COLO829 (cell line): ENCODE measurements around the gene SMARCA4.

ENCODE experiments used
- DNase-seq: peaks from one replicate; pipeline ENCODE4 v3.0.0; 2012; ENCODE audit warnings: low spot score

SMARCA4 gene

DNA sequence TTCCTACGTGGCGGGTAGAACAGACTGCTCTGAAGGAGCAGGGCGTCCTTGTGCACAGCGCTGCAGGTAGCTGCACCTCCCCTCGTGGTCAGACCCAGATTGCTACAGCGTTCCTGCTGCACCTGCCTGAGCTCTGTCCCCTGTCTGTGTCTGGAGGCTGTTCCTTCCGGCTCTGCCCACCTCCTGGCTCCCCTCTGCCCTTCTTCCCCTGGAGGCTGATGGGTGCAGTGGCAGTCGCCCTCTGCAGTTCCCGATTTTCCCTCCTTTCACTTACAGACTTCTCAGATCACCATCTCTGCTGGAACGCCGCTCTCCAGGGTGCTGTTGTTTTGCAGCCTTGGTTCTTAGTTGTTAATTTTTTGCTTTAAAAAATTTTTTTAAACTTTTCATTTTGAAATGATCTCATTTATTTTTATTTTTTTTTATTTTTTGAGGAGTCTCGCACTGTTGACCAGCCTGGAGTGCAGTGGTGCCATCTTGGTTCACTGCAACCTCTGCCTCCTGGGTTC lies 53.6 kb downstream of the SMARCA4 start:
- DNase-seq: no peak

DNA sequence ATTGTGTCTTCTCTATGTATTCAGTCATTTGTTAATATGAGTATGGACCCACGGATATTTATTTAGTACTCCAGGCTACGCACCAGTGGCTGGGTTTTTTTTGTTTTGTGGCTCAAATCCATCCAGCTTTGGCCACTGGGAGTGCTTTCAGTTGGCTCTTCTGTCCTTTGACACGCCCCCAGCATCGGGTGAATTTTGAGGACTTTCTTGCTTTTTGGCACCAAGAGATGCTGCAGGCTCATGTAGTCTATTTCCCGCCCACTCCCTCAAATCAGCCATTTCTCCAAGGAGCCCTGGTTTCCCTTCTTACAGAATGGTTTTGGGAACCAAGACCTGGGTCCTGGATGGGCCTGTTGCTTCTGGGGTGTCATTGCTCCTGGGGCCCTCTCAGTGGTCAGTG lies 55.8 kb downstream of the SMARCA4 start:
- no peak for DNase-seq

DNA sequence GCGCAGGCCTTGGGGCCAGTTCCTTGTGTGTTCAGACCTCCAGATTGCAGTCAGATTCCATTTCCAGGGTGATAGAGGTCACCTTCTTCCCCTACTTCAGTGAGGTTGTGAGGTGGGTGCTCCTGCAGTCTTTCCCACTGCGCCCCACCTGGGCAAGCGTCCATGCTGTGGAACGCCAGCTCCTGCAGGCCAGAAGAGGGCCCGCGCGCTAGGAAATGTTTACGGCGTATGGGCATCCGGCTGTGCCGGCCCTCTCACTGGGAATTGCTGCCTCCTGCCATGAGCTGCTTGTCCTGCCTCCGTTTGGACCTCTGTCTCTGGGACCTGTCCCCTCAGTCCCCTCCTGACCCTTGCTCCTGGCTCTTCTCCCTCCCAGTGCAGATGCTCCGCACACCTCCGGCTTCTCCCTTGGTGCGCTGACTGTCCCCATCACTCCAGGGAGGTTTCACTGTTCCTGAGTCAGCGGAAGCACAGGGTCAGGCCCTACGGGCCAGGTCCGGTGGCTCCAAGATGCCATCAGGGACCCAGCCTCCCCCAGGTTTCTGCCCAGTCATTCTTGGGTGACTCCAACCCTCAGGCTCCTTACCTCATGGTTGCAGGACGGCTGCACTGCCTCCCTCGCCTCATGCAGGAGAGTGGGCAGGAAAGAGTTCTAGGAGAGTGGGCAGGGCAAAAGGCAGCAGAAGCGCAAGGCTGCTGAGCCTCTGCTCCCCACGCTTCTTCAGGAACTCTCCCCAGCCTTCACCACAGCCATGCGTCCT lies 56.6 kb downstream of the SMARCA4 start:
- DNase-seq: no peak

DNA sequence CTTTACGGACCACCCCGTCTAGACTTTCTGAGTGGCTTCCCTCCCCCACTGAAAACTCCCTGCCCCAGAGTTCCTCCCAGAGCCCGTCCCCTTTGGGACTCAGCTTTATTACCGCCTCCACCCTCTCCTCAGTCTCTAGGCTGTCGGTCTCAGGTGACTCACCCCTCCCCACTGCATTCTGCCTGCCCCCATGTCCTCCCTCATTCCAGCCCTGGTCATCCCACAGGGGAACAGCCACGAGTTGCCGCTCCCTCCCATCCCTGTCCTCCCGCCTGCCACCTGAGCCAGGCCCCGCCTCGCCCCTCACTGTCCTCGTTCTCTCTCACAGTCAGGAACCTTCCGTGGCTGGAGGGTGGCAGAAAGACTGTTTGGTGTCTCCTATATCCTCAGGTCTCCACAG lies 57.3 kb downstream of the SMARCA4 start:
- peak; percentile 6 for DNase-seq

DNA sequence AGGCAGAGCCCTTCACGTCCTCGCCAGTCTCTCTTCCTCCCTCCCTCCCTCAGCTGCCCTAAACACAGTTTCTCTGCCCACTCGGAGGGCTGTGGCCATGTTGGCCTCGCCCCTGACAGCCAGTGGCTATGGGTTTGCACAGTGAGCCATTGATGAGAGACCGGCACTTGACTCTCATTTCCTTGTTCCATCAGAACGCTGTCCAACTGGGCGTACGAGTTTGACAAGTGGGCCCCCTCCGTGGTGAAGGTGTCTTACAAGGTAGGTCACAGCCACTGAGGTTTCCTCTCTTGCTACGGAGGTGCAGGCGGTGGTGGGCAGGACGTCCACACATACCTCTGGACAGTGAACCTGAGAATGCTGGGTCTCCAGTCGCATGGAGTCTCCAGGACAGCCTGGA lies 57.9 kb downstream of the SMARCA4 start:
- no peak for DNase-seq

DNA sequence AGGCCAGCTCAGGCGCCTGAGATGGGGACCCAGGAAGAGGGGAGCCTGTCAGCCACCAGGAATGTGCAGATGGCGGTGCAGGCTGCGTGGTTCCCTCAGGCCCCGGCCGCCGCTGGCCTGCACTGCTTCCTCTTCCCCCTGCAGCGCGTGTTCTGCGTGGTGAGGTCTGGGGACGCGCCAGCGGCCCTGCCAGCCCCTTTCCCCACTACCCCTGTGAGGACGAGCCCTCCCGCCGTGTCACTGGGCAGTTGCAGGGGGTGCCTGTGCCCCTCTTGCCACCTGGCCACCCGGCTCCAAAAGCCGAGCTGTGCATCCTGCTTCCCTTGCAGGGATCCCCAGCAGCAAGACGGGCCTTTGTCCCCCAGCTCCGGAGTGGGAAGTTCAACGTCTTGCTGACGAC lies 58.4 kb downstream of the SMARCA4 start:
- no peak for DNase-seq

DNA sequence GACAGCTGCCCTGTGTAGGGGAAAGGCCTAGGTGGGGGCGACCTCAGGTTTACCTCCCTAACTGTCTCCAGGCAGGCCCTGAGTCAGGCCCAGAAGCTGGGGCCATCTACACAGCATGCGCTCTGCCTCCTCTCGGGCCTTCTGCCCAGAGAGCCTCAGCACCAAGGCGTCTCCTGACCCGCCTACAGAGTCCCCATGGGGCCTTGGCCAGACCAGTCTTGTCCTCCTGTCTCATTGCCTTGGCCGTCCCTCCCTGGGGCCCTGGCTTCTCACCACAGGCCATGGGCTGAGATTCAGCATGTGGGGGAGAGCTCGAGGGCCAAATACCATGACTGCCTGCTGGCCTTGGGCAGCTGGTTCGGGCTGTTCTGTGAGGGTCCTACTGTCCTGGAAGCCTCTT lies 59.0 kb downstream of the SMARCA4 start:
- DNase-seq: no peak

DNA sequence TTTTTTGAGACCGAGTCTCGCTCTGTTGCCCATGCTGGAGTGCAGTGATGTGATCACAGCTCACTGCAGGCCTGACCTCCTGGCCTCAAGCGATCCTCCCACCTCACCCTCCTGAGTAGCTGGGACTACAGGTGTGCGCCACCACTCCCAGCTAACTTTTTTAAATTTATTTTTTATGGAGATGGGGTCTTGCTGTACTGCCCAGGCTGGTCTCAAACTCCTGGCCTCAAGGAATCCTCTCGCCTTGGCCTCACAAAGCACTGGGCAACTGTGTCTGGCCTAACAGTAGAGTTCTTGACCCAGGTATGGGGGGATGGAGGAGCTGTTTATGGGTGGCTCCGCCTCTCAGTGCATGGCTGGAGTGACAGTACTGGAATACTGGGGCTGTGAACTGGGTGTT lies 59.6 kb downstream of the SMARCA4 start:
- no peak for DNase-seq

DNA sequence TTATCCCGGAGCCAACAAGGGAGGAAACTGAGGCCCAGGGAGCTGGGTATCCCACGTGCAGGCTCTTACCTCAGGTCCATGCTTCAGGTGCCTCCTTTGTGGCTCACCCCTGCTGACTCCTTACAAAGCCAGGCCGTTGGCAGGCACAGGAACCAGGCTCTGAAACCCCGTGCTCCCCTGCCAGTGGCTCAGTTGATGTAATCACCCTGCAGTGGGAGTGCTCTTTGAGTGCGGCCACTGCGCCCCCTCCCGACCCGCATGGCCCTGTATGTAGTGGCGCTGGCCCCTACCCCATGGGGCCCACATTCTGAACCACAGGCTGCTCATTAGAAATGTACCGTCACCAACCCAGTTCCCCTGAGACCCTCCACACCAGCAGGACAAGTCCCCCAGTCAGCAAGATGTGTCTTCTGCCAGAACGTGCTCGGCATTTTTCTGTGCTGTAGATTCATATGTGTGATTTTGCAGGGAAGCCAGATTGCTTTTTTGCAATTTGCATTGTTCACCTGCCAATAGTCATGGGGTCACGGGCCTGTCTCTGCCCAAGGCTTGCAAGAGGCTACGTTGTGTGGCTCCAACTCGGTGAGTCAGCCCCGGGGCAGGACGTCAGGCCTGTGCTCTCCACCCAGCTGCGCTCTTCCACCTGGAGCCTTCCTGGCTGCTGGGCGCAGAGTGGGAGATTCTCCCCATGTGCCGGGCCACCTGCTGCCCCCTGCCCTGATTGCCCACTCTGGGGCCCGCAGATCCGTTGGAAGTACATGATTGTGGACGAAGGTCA lies 60.3 kb downstream of the SMARCA4 start:
- no peak for DNase-seq

DNA sequence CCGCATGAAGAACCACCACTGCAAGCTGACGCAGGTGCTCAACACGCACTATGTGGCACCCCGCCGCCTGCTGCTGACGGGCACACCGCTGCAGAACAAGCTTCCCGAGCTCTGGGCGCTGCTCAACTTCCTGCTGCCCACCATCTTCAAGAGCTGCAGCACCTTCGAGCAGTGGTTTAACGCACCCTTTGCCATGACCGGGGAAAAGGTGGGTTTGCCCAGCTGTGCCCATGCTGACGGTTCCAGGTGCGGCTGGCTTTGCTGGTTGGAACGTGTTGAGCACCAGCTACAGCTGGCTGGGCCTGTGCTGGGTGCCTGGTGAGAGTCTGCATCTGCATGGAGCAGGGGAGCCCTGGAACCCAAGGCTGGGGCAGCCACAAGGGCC lies 60.9 kb downstream of the SMARCA4 start:
- DNase-seq: no peak

DNA sequence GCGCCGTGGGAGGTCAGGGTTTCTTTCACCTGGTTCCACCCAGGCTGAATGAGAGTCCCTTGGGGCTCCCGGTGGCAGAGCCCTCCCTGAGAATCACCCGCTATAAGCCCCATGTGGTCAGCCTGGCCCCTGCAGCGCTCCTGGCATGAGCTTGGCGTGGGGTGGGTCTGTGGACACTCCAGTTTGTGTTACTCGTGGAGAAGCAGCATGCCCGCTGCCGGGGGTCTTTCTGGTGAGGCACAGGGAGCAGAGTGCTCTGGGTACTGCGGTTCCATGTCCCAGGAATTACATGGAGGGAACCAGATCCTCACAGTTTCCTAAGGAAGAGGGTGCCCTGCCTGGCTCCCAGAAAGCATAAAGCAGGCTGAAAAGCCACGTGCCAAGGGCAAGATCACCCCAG lies 62.2 kb downstream of the SMARCA4 start:
- DNase-seq: no peak

DNA sequence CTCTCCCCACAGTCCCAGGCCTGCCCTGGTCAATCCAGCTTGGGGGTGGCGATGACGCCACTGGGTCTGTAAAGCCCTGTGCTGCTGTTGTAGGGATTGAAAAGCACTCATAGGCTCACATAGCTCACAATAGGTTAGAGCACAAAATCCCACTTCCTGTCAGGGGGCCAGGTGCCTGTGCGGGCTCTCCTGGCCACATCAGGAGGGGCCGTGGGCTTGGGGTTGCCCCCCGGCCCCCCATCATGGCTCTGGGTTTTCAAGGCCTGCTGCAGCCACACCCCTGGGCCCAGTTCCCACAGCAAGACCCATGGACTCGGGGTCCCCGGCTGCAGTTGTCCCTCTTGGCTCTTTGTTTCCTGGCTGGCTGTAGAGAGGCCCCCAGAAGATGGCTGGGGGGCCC lies 62.9 kb downstream of the SMARCA4 start:
- DNase-seq: no peak

DNA sequence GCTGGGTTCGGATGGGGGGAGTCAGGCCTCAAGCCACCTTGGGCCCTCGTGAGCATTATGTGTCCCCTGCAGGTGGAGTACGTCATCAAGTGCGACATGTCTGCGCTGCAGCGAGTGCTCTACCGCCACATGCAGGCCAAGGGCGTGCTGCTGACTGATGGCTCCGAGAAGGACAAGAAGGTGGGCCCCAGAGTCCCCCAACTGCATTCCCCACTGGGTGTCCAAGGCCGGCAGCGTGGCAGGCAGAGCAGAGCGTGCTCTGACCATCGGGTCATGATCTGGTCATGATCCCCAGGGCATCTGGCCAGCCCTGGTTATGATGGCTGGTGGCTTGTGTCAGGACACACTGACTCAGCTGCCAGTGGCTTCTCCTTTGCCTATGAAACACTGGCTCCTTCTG lies 63.4 kb downstream of the SMARCA4 start:
- DNase-seq: no peak

DNA sequence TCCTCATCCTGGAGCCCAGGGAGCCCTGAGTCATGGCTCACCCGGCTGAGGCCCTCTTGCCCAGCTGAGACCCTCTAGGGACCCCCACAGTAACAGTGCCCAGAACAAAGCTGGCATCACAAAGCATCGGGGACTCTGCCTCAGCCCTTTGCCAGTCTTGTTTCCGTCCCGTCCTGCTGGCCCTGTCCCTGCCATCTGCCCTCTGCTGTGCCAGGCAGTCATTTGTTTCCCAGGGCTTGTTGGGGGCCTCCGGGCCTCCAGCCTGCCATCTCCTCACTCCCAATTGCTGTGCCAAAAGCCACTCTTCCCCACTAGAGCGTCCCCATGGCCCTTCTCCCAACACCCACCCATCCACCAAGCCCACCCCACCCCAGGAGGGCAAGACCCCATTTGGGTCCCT lies 64.2 kb downstream of the SMARCA4 start:
- DNase-seq: no peak

DNA sequence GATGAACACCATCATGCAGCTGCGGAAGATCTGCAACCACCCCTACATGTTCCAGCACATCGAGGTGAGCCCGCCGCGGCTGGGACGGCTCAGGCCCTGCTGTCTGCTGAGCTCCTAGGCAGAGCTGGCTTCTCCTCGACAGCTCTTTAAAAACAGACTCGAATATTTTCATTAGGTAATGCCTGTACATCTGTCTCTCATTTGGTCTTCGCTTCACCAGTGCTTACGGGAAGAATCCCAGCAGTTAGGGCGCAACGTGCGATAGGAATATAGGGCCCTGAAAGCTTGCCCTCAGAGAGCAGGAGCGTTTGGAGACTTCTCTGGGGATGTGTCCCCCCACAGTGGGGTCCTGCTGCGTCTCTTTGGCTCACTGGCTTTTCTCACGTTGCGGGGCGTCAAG lies 64.6 kb downstream of the SMARCA4 start:
- DNase-seq: no peak

DNA sequence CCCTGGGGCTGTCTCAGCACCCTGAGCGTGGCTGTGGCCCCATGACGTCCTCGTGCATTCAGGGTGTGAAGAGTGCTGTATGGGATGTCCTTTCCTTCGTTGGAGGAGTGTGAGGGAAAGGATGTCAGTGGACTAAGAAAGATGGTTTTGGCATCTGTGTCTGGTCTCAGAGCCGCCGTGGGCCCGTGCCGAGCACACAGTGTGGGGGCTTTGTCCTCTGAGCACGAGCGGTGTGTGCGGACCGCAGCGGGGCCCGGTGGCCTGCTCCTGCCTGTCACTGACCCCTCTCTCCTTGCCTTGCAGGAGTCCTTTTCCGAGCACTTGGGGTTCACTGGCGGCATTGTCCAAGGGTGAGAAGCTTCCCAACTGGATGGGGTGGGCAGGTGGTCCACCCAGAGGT lies 65.2 kb downstream of the SMARCA4 start:
- DNase-seq: no peak

DNA sequence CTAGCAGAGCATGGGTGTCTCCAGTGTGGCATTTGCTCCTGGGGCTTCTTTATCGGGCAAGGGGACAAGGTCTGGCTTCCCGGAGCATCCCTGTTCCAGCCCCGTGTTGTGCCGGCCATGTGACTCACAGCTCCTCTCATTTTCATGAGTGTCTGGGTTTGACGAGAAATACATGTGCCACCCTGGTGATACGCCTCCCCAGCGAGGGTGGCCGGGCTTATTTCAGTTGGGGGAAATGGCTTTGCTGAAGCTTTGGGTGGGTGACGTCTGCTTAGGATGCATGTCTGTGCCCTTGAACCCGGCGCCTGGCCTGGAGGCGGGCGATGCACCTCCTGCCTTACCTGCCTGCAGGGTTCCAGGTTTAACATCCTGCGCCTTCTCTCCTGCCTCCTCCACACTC lies 66.6 kb downstream of the SMARCA4 start:
- DNase-seq: no peak

DNA sequence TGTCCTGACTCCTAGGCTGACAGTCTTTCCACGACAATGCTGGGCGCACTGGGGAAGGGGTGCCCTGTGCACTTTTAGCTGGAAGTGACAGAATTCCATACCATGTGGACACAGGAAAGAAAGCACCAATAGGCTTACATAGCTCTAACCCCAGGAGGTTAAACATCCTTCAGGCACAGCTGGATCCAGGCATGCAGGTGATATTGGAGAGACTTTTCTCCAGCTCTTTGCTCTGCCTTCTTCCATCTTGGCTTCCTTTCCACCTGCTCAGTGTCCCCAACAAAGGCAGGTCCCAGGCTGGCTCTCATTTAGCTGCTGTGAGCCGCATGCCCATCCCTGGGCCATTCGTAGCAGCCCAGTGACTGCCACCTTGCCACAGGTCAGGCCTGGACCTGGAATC lies 67.3 kb downstream of the SMARCA4 start:
- no peak for DNase-seq

DNA sequence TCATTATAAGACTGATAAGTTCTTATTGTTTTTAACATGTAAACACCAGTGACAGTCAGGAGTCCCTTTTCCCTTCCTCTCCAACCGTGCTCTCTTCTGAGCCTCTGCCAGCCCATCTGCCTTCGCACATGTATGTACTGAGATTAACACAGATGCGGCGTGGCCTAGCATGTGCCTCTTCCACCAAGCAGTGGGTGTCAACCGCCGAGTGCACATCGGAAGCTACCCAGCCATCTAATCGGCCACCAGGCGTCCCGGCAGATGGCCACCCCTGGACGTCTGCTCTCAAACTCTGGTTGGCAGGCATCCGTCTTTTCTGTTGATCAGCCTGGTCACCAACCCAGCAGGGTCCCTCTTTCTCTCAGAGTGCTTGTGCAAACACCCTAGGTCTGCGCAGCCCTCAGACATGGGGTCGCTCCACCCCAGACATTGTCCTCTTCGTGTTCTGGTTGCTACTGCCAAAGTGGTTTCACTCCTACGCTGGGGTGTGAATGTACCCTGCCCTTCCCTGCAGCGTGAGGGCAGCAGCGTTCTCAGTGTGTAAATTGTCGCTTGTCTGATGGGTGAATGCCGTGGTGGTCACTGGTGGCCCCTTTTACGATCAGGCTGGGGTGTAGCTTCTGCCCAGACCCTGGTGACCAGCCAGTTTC lies 70.7 kb downstream of the SMARCA4 start:
- DNase-seq: no peak

DNA sequence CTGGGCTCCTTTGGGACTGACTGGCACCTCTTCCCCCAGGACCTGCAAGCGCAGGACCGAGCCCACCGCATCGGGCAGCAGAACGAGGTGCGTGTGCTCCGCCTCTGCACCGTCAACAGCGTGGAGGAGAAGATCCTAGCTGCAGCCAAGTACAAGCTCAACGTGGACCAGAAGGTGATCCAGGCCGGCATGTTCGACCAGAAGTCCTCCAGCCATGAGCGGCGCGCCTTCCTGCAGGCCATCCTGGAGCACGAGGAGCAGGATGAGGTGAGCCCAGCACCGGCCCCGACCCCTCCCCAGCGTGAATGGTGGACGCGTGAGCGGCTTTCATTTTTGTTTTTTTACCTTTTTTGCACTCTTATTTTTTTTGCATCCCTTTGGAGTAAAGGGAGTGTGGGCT lies 72.4 kb downstream of the SMARCA4 start:
- no peak for DNase-seq

DNA sequence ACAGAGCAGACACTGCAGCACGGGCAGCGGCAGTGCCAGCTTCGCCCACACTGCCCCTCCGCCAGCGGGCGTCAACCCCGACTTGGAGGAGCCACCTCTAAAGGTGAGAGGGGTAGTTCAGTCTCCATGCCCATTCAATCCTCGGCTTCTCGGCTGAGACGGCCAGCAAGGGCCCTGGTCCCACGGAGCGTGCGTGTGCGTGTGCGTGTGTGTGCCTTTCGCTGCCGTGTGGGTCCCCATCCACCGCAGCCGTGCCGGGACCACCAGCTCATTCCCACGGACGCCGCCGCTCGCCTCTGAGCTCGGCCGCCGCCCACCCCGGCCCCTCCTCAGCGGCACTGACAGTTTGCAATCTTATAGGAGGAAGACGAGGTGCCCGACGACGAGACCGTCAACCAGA lies 72.9 kb downstream of the SMARCA4 start:
- no peak for DNase-seq

DNA sequence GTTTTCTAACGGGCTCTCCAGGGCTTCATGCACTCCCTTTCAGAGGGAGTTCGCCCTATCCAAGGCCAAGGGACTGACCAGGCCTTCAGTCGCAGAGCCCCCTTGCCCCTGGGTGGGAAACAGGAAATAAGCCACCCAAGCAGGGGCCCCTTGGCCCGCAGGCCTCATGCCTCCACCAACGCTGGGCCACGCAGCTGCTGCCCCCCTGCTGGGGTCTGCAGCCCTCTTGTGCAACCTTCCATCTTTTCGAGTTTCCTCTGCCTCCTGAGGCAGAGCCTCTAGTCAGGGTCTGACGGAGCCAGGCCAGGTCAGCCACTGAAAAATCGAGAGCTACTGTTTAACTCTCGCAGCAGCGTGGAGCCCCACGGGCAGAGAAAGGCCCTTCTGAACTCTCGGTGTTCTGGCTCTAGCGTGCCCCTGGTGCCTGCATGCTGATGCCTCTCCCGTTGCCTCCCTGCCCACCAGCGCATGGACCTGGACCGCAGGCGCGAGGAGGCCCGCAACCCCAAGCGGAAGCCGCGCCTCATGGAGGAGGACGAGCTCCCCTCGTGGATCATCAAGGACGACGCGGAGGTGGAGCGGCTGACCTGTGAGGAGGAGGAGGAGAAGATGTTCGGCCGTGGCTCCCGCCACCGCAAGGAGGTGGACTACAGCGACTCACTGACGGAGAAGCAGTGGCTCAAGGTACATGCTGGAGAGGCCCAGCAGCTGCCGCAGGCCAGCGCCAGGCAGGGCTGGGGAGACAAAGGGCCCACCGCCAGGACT lies 73.8 kb downstream of the SMARCA4 start:
- DNase-seq: no peak
